DMS53 treated with DMSO at 0.1 percent for 48 hours (cell line): ENCODE data around the gene JTB.
A peak's percentile ranks its signal among the peaks of the same experiment; 100 is the strongest.
"Not testable (repeated sequence)": the region's sequence is repeated elsewhere in the genome, so short reads cannot be mapped to it uniquely, and the experiment has no call there.

Experiments
- DNase-seq: peaks from one replicate; lab custom pipeline; 2025; ENCODE audit not compliant: unreplicated experiment; lab: John Stamatoyannopoulos, UW

JTB gene

DNA sequence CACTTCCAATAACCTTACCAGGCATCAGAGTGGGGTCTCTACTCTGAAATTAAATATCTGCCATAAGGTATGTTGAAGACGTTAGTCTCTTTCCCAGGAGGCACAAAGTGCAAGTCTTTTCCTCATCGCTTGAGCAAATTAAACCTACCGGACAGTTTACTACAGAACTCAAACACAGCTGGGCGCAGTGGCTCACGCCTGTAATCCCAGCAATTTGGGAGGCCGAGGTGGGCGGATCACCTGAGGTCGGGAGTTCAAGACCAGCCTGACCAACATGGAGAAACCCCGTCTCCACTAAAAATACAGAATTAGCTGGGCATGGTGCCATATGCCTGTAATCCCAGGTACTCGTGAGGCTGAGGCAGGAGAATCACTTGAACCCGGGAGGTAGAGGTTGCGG lies 1.6 kb upstream of the JTB start:
- not testable (repeated sequence) for DNase-seq

DNA sequence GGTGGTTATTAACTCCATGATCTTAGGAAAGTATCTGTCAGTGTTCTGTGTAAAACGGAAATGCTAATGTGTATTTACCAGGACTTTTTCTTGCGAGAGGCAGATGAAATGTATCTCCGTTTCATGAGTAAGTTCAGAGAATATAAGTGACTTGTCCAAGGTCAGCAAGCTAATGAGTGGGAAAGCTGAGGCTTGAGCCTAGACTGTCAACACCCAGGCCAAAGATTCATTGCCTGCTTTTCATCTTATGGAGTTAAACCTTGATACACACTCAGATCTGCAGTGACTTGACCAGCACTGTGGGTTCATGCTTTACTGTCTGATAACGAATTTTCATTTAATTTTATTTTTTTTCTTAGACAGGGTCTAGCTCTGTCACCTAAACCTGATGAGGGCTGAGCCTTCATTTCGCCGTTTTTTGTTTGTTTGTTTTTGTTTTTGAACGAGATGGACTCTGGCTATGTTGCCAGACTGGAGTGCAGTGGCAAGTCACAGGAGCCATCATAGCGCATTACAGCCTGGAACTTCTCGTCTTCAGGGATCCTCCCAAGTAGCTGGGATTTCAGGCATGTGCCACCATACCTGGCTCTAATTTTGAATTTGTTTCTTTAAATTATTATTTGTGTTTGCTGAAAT lies 918 bp upstream of the JTB start:
- no peak for DNase-seq

DNA sequence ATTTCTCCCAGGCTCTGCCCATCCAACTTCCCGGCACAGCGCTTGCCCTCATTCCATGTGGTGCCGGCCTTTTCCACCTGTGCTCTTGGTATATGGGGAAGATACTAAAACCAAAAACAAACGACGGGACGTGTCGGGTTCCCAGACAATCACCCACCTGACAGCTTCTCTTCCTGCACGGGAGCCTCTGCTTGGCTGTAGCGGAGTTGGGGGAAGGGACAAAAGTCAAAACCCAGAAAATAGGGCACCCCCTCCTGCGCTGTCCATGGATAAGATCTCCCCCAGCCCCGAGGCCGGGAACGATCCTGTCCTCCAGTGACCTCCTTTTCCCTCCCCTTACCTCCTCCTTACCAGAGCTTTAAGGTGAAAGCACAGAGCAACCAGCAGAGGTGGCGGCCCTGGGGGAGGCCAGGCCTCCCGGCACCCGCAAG lies 640 bp downstream of the JTB start:
- DNase-seq = no peak

DNA sequence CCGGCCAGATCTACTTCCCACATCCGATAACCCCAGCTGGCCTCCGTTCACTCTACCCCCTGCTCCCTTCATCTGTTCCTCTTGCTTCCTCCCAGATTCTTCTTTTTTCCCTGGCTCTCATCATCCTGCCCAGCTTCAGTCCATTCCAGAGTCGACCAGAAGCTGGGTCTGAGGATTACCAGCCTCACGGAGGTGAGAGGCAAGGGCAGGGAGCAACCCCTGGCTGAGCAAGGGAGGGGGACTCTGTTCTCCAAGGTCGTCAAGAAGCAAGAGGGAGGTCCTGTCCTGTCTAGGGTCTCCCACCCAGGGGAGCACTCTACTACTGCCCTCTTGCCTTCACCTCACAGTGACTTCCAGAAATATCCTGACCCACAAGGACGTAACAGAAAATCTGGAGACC lies 3.9 kb downstream of the JTB start:
- no peak for DNase-seq

DNA sequence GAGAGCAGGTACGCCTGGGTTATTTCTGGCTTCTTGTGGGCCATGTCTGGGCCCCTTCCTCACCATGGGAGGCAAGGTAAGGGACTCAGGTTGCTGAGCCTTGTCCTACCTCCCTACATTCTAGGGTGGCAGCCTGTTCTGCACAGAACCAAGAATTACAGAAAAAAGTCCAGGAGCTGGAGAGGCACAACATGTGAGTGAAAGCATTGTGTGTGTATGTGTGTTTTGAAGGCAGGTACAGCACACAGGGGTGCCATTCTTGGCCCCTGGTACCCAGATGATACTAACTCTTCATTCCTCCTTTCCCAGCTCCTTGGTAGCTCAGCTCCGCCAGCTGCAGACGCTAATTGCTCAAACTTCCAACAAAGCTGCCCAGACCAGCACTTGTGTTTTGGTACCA lies 4.4 kb downstream of the JTB start:
- DNase-seq = no peak

DNA sequence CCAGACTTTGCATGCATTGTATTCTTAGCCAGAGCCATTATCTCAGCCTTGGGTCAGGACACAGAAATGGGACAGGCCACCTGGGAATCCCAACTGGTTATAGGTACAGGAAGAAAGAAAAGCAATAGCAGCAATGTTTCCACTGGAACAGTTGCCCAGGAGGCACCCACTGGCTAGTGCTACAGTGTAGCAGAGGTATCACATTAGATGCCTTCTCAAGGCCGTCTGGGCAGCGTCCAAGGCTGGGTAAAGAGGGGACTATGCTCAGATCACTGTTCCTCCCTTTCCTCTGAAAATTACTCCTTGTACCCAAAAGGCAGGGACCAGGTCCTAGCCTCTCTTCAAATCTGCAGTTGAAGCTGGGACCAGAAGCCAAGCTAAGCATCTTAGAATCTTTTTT lies 7.1 kb downstream of the JTB start:
- no peak for DNase-seq

DNA sequence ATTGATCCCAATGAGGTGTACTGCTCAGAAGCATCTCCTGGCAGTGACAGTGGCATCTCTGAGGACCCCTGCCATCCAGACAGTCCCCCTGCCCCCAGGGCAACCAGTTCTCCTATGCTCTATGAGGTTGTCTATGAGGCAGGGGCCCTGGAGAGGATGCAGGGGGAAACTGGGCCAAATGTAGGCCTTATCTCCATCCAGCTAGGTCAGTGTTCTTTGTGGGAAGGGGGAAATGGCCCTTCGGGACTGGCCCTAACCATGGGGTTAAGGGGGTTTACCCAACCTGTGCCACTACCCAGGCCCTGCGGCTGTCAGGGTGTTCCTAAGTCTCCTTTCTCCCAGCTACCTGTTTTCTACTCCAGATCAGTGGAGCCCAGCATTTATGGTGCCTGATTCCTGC lies 8.5 kb downstream of the JTB start:
- no peak for DNase-seq

DNA sequence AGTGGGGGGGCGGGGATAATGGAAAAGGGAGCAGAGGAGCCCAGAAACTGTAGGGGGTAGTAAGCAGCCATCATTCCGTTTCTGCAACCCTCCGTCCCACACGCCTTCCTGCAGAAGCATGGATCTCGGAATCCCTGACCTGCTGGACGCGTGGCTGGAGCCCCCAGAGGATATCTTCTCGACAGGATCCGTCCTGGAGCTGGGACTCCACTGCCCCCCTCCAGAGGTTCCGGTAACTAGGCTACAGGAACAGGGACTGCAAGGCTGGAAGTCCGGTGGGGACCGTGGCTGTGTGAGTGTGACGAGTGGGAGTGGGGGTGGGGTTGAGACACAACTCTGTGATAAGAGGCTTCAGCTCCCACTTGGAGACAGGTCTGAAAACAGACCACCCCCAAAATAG lies 9.1 kb downstream of the JTB start:
- DNase-seq = no peak

DNA sequence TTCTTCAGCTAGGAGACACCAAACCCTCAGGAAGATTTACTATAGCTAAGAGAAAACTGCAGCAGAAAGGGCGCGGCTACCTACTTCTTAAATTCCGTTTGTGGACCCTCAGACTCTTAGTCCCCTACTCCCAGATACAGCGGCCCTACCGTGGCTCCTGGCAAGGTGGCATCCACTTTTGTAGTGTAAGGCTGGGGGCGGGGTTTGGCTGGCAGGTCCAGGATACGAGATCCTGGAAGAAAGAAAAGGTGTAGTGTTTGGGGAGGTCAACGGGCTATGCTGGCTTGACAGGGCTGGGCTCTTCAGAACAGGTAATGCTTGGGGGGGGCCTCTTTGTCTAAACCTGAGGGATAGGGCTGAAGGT lies 9.5 kb downstream of the JTB start:
- DNase-seq = peak; percentile 43

DNA sequence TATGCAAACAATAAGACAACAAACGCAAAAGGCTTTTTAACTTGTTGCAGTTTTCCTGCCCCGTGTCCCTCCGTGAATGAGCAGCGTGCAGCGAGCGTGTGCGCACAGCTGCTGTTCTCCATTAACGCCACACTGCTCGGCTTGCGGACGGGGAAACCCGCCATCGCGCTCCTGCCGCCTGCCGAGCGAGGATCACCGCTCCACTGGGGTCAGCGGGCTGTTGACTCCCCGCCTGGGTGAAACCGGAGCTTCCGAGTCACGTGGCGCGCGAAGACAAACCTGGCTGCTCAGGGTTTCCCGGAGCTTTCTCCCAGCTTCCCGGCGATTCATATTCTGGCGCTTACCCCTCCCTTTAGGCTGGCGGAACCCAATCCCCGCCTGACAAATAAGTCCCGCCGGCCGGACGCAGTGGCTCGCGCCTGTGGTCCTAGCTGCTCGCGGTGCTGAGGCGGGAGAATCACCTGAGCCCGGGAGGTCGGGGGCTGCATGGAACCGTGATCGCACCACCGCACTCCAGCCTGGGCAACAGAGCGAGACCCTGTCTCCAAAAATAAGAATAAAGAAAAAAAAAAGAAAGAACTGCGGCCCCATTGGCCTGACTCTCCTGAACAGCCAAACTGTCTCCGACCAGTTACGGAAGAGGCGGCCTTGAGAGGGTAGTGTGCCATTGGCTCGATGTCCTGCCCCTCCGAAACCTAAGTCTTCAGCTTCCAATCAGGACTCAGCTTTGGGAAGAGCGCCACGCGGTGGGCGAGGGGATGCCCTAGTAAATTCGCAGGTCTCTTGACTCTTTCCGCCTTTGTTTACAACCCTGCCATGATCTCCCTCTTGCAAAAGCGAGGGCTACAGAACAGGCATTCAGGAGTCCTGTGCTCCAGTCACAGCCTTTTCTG lies 10.1 kb downstream of the JTB start, which contains the start of gene CREB3L4:
Gene CREB3L4, plus strand, starts transcription at position 796 of the 893 bp plus-strand sequence. CDS start 624 bp downstream, outside the sequence.
- DNase-seq = peak; percentile 96

DNA sequence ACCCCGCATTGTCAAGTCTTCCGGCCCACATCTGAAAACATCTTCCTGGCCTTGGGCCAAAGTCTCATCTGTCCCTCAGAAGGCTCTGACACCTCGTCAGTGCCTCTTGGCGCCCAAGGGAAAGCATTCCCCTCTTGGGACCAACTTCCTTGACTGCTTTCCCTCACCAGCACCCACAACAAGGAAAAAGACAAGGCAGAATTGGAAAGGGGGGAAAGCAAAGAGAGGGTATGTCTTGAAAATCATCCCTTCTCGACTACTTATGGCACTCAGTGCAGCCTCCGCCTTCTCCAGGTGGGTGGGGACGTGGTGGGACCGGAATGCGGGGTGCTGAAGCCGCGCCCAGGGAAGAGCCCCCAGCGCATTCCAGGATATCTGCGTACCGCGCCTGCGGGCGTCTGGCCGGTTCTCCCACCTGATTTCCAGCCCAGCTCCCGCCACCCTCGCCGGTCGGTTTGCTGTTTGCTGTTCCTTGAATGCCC lies 13.6 kb downstream of the JTB start:
- DNase-seq = no peak

DNA sequence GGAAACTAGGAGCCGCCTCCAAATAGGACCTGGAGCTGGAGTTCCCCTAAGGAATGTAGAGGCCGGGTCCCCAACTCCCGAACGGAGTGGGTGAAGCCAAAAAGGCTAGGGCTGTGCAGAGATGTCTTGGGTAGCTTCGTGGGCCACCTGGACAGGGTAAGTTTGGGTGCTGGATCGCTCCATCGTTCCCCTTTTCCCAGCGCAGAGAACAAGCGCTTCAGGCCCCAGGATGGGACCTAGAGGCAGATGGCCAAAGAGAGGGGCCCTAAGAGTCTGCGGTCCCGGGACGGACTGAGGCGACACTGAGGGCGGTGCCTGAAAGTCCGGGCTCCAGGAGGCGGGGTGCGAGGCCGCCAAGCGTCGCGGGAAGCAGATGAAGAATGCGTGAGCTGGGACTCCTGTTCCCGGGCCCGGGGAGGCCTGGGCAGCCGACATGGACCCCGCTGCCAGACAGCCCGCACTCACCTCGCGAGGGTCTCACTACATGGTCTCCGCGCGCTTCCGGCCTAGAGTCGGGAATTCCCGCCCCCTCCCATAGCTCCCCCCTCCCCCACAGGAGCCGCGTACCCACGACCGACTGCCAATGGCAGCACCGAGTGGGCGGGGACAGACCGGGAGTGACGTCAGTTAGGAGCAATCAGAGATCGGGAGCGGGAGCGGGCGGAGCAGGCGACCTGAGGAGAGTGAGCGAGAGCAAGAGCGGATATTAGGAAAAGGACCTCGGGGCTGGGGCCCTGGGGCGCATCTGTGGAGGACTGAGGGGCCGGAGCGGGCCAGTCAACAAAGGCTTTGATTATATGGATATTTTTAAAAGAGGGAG lies 14.2 kb downstream of the JTB start, which contains the start of gene SLC39A1:
Gene SLC39A1, minus strand, starts transcription at position 508 of the 820 bp plus-strand sequence. CDS start 822 bp downstream, outside the sequence.
- peak; percentile 90 for DNase-seq

DNA sequence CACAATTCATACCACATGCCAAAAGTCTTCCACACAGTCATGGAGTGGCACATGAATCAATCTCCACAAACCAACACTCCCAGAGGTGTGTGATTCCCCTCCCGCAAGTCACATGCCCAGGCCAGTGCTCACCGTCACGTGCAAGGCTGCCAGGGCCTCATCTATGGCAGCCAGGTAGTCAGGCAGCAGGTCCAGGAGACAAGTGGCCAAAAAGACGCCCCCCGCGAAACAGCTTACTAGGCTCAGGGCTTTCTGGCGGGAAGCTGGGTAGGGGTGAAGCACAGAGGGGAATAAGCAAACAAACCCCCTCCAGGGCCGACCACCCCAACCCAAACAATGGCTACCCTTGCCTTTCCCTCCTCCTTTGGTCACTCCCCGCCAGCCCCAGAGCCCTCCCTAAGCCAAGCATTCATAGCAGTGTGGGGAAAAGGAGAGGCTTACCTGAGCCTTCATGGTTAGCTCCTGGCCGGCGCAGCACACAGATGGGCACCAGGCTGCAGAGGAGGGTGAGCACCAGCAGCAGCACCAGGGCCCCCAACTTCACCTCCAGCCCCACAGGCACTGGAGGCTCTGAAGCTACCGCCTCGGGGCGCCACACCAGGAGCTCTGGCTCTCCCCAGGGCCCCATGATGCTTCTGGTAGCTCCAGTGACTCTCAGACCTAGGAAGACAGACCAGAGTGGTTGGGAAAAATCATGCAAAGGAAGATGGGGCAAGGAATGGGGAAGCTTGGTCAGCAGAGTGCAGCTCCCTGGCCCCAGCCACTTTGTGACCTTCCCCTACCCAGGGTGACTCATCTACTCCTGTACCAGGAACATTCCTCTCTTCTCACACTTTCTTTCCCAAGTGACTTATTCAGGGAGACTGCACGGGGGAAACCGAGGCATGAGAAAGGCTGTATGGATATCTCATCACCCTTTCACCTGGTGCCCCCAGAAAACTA lies 15.1 kb downstream of the JTB start:
- peak; percentile 16 for DNase-seq

DNA sequence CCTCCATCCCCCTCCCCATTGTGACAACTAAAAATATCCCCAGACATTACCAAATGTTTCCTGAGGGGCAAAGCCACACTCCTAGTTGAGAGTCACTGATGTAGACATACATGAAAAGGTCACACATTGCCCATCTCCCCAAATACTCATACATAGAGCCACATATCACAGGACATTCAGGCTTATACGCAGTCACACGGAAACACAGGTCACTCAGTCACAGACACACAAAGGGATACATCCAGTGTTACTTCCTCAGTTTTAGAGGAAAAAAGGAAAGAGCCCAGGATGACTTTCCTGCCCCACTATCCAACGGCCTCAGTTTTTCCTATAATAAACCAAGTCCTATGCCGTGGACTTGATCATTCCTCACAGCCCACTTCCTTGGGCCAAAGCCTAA lies 16.1 kb downstream of the JTB start:
- no peak for DNase-seq

DNA sequence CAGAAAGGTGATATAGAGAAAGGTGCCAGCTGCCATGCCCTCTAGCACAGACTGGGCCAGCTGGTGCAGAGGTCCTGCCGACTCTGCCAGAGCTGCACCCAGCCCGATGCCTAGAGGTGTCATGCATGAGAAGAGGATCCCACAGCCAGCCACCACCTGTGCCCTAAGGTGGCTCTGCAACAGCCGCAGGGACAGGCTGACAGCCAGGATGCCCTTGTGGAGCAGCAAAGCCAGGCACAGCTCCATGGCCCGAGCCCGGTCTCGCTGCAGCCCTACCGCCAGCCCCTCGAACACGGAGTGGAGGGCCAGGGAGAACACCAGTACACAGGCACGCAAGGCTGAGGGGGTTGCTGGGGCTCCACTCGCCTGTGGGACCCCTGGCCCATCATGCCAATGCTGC lies 17.3 kb downstream of the JTB start:
- DNase-seq = no peak

DNA sequence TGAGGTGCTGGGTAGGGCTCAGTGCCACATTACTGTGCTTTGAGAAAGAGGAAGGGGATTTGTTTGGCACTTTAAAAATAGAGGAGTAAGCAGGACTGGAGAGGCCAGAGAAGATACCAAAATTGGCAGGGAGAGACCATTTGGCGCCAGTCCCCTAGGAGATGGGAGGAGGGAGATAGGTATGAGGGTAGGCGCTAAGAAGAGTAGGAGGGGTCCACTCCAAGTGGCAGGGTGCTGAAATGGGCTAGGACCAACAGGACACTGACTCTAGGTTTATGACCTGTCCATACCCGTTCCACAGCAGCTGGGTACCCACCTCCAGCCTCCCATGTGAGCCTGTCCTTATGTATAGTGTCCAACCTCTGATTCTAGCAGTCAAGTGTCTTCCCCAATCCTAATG lies 18.0 kb downstream of the JTB start:
- DNase-seq = no peak

DNA sequence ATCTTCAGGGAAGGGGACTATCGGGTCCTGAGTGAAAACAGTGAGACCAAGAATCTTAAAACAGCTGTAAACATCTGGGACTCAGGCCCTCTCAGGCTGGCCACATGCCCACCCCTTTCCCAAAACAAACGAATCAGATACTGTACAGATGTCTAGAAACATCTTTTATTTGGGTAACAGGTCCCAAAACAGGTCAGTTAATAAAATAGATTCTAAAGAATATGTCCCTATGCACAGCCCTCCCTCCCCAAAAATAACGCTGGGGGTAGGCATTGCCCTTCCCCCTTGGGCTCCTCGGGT lies 18.6 kb downstream of the JTB start:
- no peak for DNase-seq

DNA sequence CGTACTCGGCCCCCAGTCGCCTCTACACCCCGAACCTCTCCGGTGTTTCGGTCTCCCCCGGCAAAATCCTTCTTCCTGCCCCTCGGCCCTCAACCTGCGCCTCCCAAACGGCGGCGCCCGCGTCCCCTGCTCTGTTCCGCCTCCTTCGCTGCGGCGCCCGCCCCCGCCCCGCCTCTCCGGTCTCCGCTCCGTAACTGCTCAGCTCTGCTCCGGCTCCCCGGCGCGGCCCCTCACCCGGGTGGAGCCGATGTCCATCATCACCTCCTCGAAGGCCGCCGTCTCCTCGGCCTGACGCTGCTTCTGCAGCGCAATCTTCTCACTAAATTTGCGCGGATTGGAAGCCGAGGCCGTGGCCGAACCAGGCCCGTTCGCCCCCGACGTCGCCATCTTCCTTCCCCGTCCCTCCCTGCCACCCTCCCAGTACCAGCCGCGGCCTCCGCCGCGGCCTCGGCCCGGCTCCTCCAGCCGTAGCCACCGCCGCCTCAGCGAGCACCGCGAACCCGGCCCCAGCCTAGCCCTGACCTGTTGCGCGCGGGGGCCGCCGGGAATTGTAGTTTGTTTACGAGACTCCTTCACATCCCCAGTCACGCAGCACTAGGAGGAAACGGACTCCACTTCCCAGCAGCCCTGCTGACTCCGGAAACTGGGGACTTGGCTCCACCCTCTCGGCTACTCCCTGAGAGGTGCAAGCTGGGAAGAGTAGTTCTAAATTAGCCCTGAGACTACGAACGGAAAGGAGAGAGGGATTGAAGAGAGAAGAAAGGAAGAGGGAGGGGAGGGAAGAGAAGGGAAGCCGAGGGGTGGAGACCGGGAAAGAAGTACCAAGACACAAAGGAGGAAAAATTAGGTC lies 19.1 kb downstream of the JTB start, which contains the start of gene CRTC2:
Gene CRTC2, minus strand, starts transcription at position 502 of the 850 bp plus-strand sequence. Its CDS starts 115 bp downstream, at position 387.
- peak; percentile 98 for DNase-seq

DNA sequence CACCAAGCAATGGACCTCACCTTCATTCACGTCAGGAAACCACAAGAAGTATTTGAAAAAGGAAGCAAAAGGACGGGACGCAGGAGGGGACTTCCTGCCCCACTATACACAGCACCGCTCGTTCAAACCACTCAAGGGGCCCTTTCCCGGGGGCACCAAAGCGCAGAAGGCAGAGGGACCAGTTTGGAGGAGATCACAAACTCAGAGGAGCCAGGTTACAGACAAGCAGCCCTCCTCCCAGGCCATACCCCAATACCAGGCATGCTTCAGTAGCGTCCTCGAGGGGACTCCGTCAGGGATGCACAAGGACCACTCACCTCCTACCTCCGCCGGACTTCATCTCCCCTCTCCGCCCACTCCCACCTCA lies 19.7 kb downstream of the JTB start:
- DNase-seq = no peak
